HG03108 (cell line): Measurements from ENCODE around the gene TRPM8.

Experiments
- ATAC-seq: cut with Tn5 transposase; IDR thresholded peaks from one replicate; pipeline ENCODE4 v1.9.1; 2021; ENCODE audit warnings: moderate library complexity; ENCODE audit not compliant: unreplicated experiment

TRPM8 gene

GRCh38 chr2:233999182-233999581, 82.0 kb downstream of the TRPM8 start:
- ATAC-seq = no peak

DNA sequence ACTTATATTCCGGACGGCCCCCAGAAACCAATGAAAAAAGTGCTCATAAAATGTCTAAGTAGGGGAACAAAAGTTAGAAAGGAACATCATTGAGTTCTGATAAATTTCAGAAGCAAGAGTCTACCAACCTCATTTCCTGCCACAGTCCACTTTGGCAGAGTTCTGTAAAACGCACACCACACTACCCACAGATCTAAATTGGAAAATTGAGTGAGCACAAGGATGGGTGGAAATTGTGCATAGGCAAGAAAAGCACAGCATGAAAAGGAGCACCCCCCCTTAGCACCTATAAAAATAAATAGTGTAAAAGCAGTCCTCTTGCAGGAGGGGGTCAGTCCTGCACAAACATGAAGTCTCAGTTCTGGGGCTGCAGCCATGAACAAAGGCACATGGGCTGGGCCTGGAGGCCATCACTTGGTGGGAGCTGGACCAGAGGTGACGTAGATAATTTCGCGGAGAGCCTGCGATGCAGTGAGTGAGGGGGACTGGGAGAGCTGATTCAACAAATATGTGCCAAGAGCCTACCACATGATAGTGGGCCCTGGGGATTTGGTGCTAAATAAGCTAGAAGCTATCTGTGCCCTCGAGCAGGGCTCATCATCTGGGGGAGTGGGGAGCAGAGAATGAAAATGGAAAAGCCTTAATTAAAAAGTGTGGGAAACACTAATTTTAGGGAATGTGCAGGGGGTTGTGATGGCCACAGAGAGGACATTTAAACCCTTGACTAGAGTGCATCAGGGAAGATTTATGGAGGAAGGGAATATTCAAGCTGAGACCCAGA, 84.4 kb downstream of the TRPM8 start:
- no peak for ATAC-seq

DNA sequence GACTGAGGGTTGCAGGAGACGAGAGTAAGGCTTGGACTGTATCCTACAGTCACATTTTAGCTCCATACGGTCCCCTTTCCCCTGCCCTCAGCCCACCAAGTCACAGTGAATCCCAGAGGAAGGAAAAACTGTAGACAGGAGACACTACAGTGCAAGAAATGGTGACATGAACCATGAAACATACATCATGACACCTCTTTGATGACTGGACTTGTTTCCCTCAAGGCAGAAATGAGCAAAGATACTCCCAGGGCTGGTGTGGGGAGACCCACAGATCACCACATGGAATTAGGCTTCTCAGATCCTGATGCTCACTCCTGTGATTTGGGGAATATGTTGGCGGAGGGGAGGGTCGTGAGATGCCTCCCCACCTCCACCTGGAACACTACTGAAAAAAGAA, 85.1 kb downstream of the TRPM8 start:
- ATAC-seq = no peak

DNA sequence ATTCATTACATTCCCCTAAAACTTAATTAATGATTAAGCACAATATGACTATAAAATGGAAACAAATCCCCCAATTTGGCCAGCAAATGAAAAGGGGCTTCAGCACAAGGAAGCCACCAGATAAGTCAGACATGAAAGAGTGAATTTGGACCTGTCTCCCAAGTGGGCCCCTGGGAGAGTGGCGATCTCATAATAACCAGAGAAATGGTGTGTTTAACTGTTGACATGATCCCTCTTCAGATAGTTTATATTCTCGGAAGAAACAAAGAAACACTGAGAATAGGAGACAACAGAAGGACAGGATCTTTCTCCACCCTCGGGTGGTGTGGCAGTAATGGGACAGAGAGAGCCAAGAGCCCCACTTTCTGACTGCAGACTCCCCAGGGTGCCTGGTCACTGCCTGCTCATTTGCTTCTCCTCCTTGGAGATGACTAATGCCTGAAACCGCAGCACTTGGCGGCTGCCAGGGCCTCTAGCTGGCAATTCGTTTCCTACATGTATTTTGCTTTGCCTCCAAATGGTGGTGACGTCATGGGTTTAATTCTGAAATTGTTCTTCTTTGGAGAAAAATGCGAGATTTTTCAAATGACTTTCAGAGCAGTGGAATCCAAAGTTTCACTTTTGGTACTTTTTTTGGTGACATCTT, 86.9 kb downstream of the TRPM8 start:
- no peak for ATAC-seq

DNA sequence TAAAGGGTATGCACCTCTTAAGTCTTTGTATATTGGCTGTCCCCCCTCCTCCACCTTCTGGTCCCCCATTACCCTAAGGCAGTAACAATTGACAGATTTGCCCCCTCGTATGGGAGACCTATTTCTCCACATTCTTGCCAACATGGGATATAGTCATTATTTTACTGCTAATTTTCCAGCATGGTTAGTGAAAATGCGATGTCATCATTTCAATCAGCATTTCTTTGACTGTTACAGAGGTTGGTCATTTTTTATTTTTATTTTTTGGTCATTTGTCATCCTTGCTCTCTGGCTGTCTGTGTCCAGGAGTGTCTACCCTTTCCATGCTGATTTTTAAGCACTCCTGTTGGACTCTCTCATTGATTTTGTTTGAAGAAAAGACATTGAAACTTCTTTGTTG, 88.0 kb downstream of the TRPM8 start:
- no peak for ATAC-seq

GRCh38 chr2:234006501-234006900, 89.3 kb downstream of the TRPM8 start:
- ATAC-seq = no peak

DNA sequence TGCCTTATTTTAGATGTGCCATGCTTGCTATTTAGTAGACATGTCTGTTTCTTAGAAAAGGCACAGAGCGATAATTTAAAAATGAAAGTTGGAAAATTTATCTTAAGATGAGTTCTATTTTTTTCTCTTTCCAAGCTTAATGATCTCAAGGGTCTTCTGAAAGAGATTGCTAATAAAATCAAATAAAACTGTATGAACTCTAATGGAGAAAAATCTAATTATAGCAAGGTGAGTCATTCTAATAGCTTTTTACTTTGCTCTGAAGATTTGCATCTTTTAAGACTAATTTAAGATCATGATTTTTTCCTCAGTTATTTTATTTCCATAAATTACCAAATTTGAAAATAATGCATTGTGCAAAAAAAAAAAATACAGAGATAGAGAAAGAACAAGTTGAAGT, 97.3 kb downstream of the TRPM8 start:
- no peak for ATAC-seq

DNA sequence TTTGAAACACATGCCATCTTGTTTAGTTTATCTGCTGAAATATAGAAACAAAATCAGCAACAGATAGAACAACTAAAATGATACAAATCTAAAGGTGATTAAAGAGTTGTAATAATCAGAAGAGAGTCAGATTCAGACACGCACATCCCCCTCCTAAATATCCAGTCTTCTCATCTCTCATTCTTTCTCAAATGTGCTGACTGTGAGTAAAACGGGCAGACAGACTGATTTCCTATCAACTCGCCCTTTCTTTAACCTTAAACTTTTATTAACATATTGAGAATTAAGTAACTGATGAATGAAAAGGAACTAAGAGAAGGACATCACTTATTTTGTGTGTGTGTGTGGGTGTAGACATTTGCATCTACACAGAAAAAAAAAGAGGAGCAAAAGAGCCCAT, 98.7 kb downstream of the TRPM8 start:
- ATAC-seq = no peak

GRCh38 chr2:234019896-234020295, 102.7 kb downstream of the TRPM8 start:
- ATAC-seq = no peak

DNA sequence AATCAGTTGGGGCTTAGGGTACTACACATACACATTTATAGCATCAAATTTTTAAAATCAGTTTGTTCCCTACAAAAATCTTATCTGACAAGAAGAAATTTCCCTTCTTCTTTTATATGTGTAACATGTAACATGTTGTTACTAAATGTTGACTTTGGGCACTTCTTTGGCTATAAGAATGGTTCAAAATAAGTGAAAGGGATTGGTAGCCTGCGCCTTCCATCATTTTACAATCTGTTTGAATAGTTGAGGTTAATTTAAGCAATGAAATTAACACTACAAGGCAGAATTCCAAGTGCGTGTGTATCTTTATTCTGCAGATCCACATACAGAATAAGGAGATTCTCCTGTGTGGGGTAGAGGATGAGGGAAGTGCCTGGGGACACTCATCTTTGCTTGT, 103.2 kb downstream of the TRPM8 start:
- no peak for ATAC-seq

GRCh38 chr2:234022424-234022823, 105.3 kb downstream of the TRPM8 start:
- no peak for ATAC-seq

- no peak for ATAC-seq
These were observed 107.1 kb downstream of the TRPM8 start for GRCh38 chr2:234024304-234024703.

GRCh38 chr2:234025466-234025865, 108.3 kb downstream of the TRPM8 start:
- no peak for ATAC-seq

DNA sequence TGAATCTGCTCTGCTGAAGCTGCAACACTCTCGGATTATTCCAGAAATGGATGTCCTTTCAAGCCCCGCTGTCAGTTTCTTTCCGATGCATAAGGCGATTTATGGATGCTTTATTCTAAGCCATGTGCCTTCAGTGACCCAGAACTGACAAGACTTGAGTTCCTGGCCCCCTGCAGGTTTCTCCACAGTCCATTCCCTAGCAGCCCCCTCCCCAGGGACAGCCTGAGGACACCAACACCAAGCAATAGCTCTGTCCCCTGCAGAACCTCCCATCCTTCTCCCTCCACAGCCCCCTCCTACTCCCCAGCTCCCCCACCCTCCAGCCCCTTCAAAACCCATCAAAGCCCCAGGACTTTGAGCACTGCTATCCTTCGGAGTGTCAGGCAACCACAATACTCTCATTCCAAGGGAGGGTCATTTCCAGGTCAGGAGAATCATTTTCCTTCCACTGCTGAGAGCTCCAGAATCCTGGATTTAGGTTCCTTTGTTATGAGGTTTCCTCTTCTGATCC, 108.8 kb downstream of the TRPM8 start:
- ATAC-seq = no peak

DNA sequence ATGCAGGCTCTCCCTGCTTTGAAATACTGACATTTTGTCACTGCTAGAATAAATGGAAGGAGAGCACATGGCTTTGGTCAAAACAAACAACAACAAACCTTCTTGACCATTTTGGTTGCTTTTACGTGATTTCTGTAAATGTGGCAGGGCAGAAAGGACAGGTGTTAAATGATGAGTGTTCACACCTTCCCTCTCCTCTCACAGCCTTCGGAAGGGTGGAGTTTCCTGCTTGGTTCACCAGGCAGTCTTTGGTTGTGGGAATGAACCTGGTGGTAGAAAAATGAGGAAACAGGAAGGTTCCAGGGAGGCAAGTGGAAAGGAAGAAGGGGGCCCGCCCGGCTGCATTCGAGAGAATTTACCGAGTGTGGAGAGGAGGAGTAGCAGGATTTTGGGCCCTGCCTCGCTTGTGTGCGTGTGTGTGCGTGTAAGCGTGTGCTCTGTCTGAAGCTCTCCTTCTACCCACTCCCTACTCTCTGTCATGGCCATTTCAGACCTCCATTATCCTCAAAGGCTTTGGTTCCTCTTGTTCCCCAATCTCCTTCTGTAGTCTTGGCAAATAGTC, 109.6 kb downstream of the TRPM8 start:
- ATAC-seq = no peak

- ATAC-seq = no peak
These were observed 110.5 kb downstream of the TRPM8 start for GRCh38 chr2:234027641-234028040.

GRCh38 chr2:234029150-234029733, 112.1 kb downstream of the TRPM8 start:
- no peak for ATAC-seq

DNA sequence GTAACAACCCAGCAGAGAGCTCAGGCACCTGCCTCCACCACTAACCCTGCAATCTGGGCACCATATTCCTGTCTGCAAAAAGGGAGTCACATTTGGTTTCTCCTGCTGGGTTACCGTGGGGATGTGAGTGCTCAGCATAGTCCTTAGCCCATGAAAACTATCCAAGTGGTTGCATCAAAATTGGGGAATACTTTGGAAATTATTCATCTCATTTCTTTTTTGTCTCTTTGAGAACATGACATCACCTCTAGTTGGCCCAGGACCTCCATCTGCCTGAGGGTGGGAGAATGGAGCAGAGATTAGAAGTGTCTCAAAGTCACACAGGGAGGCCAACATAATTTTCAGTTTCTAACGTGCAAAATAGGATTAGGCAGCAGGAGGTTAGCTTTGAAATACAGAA, 114.0 kb downstream of the TRPM8 start:
- no peak for ATAC-seq

DNA sequence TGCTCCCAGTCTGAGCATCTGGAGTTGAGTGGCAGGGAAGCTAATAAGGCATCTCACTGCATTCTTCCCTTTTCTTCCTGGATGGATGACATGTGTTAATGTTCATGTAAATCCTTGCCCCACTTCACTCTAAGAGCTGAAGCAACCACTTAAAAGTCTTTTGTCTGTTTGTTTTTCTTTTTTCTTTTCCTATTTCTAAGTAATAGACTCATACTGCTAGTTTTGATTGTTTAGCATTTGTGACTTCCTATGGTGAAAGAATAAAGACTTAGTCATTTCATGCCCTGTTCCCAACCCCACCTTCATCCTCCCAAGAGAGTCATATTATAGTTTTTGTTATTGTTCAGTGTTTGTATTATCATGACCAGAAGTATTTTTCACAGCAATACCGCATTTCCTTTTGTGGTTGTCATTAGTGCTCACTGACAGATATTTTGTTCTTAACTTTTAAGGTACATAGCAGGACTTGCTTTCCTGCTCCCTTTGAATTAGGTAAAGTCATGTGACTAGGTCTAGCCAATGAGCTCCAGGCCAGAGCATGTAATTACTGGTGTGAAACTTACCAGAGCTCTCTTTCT, 115.2 kb downstream of the TRPM8 start:
- ATAC-seq = no peak

- ATAC-seq = no peak
These were observed 116.0 kb downstream of the TRPM8 start for GRCh38 chr2:234033174-234033573.

DNA sequence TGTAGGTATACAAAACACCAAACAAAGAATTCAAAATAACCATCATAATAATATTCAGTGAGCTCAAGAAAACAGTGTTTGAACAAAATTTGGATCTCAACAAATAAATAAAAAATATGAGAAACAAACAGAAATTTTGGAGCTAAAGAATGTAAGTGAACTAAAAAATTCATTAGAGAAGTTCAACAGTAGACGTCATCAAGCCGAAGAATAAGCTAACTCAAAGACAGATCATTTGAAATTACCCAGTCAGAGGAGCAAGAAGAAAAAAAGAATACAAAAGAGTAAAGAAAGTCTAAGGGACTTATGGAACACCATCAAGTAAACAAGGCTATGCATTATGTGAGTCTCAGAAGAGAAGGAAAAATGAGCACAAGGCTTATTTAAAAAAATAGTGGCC, 116.7 kb downstream of the TRPM8 start:
- ATAC-seq = no peak
